ENCODE results near the gene WDR37.

The WDR37 gene

GRCh38 chr10:1100691-1101368 lies 44.6 kb downstream of the WDR37 start:
- Histone ChIP-seq H3K14ac (ENCODE audit: low read length) (no peak overlapping the region), H3K27me3 (ENCODE audit: control insufficient read depth in 3 of 3, insufficient read depth in 3 of 3, low read depth in 1 of 3, low read length in 3 of 3) (no peaks in the 10 kb centered on the region), H3K4me2 (ENCODE audit: insufficient read depth, low read length, poor library complexity, severe bottlenecking) (no peak overlapping the region), H3K4me3 (ENCODE audit: low read length in 2 of 2) (no peak overlapping the region), H3K4ac (ENCODE audit: low read length) (no peak overlapping the region), H3K9ac (ENCODE audit: low read depth, low read length, poor library complexity) (no peak overlapping the region), H2BK5ac (ENCODE audit: low read length) (no peak overlapping the region), H3K79me1 (ENCODE audit: low read depth, low read length) (no peaks in the 10 kb centered on the region), H2BK12ac (ENCODE audit: low read length) (no peak overlapping the region), H3K27ac (replicated peaks; ENCODE audit: low read length) (no peak overlapping the region), H4K8ac (ENCODE audit: low read depth, low read length) (no peak overlapping the region), H2BK120ac (ENCODE audit: low read depth, low read length) (no peak overlapping the region), H2AK5ac (ENCODE audit: low read depth, low read length) (no peak overlapping the region), H4K91ac (ENCODE audit: low read depth, low read length, poor library complexity) (no peak overlapping the region), H3K23ac (ENCODE audit: low read depth, low read length, poor library complexity) (no peak overlapping the region), H3K36me3 (replicated peaks in 1 of 2; ENCODE audit: control insufficient read depth in 2 of 2, insufficient read depth in 2 of 2, low read length in 2 of 2) (peaks cover 20 to 78% of the 10 kb centered on the region in 2 donors), H3K9me3 (replicated peaks in 1 of 2; ENCODE audit: control insufficient read depth in 2 of 2, insufficient read depth in 1 of 2, low read depth in 1 of 2, low read length in 2 of 2) (peaks cover 0 to 5% of the 10 kb centered on the region in 2 donors), H2BK15ac (ENCODE audit: low read length) (no peak overlapping the region), H3K18ac (ENCODE audit: low read length) (no peak overlapping the region), H3K4me1 (ENCODE audit: control insufficient read depth in 2 of 2, insufficient read depth in 1 of 2, low read depth in 1 of 2, low read length in 2 of 2) (peaks cover 0 to 5% of the 10 kb centered on the region in 2 donors), H2AFZ (ENCODE audit: low read length) (no peak overlapping the region)
- DNase-seq (ENCODE audit: low spot score): no peak
- no CpG with 5 or more reads among the region's 23 CpGs for WGBS, 2 donors (ENCODE audit: extremely low coverage in 2 of 2, insufficient read length in 2 of 2, insufficient replicate concordance in 1 of 2)

GRCh38 chr10:1101946-1102345 lies 45.8 kb downstream of the WDR37 start:
- Histone ChIP-seq H3K27ac (replicated peaks; ENCODE audit: low read length) (no peak overlapping the region), H3K18ac (ENCODE audit: low read length) (peak overlapping the region; percentile 85)
- WGBS, 2 donors (ENCODE audit: extremely low coverage in 2 of 2, insufficient read length in 2 of 2, insufficient replicate concordance in 1 of 2): no CpG with 5 or more reads among the region's 37 CpGs

GRCh38 chr10:1102416-1102815 lies 46.2 kb downstream of the WDR37 start:
- H3K4me1 ChIP-seq (ENCODE audit: control insufficient read depth in 2 of 2, insufficient read depth in 1 of 2, low read depth in 1 of 2, low read length in 2 of 2): peaks cover 0 to 5% of the 10 kb centered on the region in 2 donors
- H3K18ac ChIP-seq (ENCODE audit: low read length): no peak overlapping the region
- DNase-seq (ENCODE audit: low spot score): no peak
- H2AK5ac ChIP-seq (ENCODE audit: low read depth, low read length): no peak overlapping the region
- no peak overlapping the region for H2BK120ac ChIP-seq (ENCODE audit: low read depth, low read length)
- no peak overlapping the region for H2AFZ ChIP-seq (ENCODE audit: low read length)
- no peaks in the 10 kb centered on the region for H3K27me3 ChIP-seq (ENCODE audit: control insufficient read depth in 3 of 3, insufficient read depth in 3 of 3, low read depth in 1 of 3, low read length in 3 of 3)
- H3K79me1 ChIP-seq (ENCODE audit: low read depth, low read length): no peaks in the 10 kb centered on the region
- H3K4me2 ChIP-seq (ENCODE audit: insufficient read depth, low read length, poor library complexity, severe bottlenecking): no peak overlapping the region
- no peak overlapping the region for H3K9ac ChIP-seq (ENCODE audit: low read depth, low read length, poor library complexity)
- no peak overlapping the region for H4K8ac ChIP-seq (ENCODE audit: low read depth, low read length)
- H3K4ac ChIP-seq (ENCODE audit: low read length): no peak overlapping the region
- H3K14ac ChIP-seq (ENCODE audit: low read length): no peak overlapping the region
- peaks cover 0 to 5% of the 10 kb centered on the region in 2 donors for H3K9me3 ChIP-seq (replicated peaks in 1 of 2; ENCODE audit: control insufficient read depth in 2 of 2, insufficient read depth in 1 of 2, low read depth in 1 of 2, low read length in 2 of 2)
- peaks cover 17 to 78% of the 10 kb centered on the region in 2 donors for H3K36me3 ChIP-seq (replicated peaks in 1 of 2; ENCODE audit: control insufficient read depth in 2 of 2, insufficient read depth in 2 of 2, low read length in 2 of 2)
- H3K4me3 ChIP-seq (ENCODE audit: low read length in 2 of 2): no peak overlapping the region
- no peak overlapping the region for H3K23ac ChIP-seq (ENCODE audit: low read depth, low read length, poor library complexity)
- no peak overlapping the region for H2BK15ac ChIP-seq (ENCODE audit: low read length)
- no peak overlapping the region for H4K91ac ChIP-seq (ENCODE audit: low read depth, low read length, poor library complexity)
- no peak overlapping the region for H3K27ac ChIP-seq (replicated peaks; ENCODE audit: low read length)
- no peak overlapping the region for H2BK12ac ChIP-seq (ENCODE audit: low read length)
- no peak overlapping the region for H2BK5ac ChIP-seq (ENCODE audit: low read length)
- WGBS, 2 donors (ENCODE audit: extremely low coverage in 2 of 2, insufficient read length in 2 of 2, insufficient replicate concordance in 1 of 2): no CpG with 5 or more reads among the region's 7 CpGs

More at GRCh38 chr10:1101946-1102345, 45.8 kb downstream of the WDR37 start:
- peaks cover 18 to 78% of the 10 kb centered on the region in 2 donors for H3K36me3 ChIP-seq (replicated peaks in 1 of 2; ENCODE audit: control insufficient read depth in 2 of 2, insufficient read depth in 2 of 2, low read length in 2 of 2)
- no peak overlapping the region for H2BK5ac ChIP-seq (ENCODE audit: low read length)
- H3K14ac ChIP-seq (ENCODE audit: low read length): peak overlapping the region; percentile 82
- H3K79me1 ChIP-seq (ENCODE audit: low read depth, low read length): no peaks in the 10 kb centered on the region
- H4K8ac ChIP-seq (ENCODE audit: low read depth, low read length): peak overlapping the region; percentile 92
- H3K23ac ChIP-seq (ENCODE audit: low read depth, low read length, poor library complexity): peak overlapping the region; percentile 71
- peaks cover 0 to 5% of the 10 kb centered on the region in 2 donors for H3K4me1 ChIP-seq (ENCODE audit: control insufficient read depth in 2 of 2, insufficient read depth in 1 of 2, low read depth in 1 of 2, low read length in 2 of 2)
- no peak overlapping the region for H2AK5ac ChIP-seq (ENCODE audit: low read depth, low read length)
- H2BK15ac ChIP-seq (ENCODE audit: low read length): no peak overlapping the region
- DNase-seq (ENCODE audit: low spot score): no peak
- peak overlapping the region; percentile 56 for H3K4ac ChIP-seq (ENCODE audit: low read length)
- peak overlapping the region; percentile 46 for H2BK12ac ChIP-seq (ENCODE audit: low read length)
- peaks cover 0 to 5% of the 10 kb centered on the region in 2 donors for H3K9me3 ChIP-seq (replicated peaks in 1 of 2; ENCODE audit: control insufficient read depth in 2 of 2, insufficient read depth in 1 of 2, low read depth in 1 of 2, low read length in 2 of 2)
- no peak overlapping the region for H3K4me2 ChIP-seq (ENCODE audit: insufficient read depth, low read length, poor library complexity, severe bottlenecking)
- H2BK120ac ChIP-seq (ENCODE audit: low read depth, low read length): no peak overlapping the region
- H3K4me3 ChIP-seq (ENCODE audit: low read length in 2 of 2): peak overlapping the region in 1 of 2 donors; percentile 23
- peak overlapping the region; percentile 75 for H3K9ac ChIP-seq (ENCODE audit: low read depth, low read length, poor library complexity)
- no peak overlapping the region for H2AFZ ChIP-seq (ENCODE audit: low read length)
- no peak overlapping the region for H4K91ac ChIP-seq (ENCODE audit: low read depth, low read length, poor library complexity)
- H3K27me3 ChIP-seq (ENCODE audit: control insufficient read depth in 3 of 3, insufficient read depth in 3 of 3, low read depth in 1 of 3, low read length in 3 of 3): no peaks in the 10 kb centered on the region

GRCh38 chr10:1102831-1103230 lies 46.6 kb downstream of the WDR37 start:
- Histone ChIP-seq H3K27ac (replicated peaks; ENCODE audit: low read length) (no peak overlapping the region), H4K8ac (ENCODE audit: low read depth, low read length) (no peak overlapping the region), H3K79me1 (ENCODE audit: low read depth, low read length) (no peaks in the 10 kb centered on the region), H2BK15ac (ENCODE audit: low read length) (no peak overlapping the region), H3K9ac (ENCODE audit: low read depth, low read length, poor library complexity) (no peak overlapping the region), H3K14ac (ENCODE audit: low read length) (no peak overlapping the region), H2AK5ac (ENCODE audit: low read depth, low read length) (no peak overlapping the region), H3K9me3 (replicated peaks in 1 of 2; ENCODE audit: control insufficient read depth in 2 of 2, insufficient read depth in 1 of 2, low read depth in 1 of 2, low read length in 2 of 2) (peaks cover 0 to 5% of the 10 kb centered on the region in 2 donors), H2AFZ (ENCODE audit: low read length) (no peak overlapping the region), H2BK120ac (ENCODE audit: low read depth, low read length) (no peak overlapping the region), H3K4me1 (ENCODE audit: control insufficient read depth in 2 of 2, insufficient read depth in 1 of 2, low read depth in 1 of 2, low read length in 2 of 2) (peaks cover 0 to 5% of the 10 kb centered on the region in 2 donors), H3K18ac (ENCODE audit: low read length) (no peak overlapping the region), H3K4me2 (ENCODE audit: insufficient read depth, low read length, poor library complexity, severe bottlenecking) (no peak overlapping the region), H4K91ac (ENCODE audit: low read depth, low read length, poor library complexity) (no peak overlapping the region), H2BK12ac (ENCODE audit: low read length) (no peak overlapping the region), H3K4ac (ENCODE audit: low read length) (no peak overlapping the region), H3K4me3 (ENCODE audit: low read length in 2 of 2) (no peak overlapping the region), H2BK5ac (ENCODE audit: low read length) (no peak overlapping the region), H3K36me3 (replicated peaks in 1 of 2; ENCODE audit: control insufficient read depth in 2 of 2, insufficient read depth in 2 of 2, low read length in 2 of 2) (peaks cover 20 to 78% of the 10 kb centered on the region in 2 donors), H3K23ac (ENCODE audit: low read depth, low read length, poor library complexity) (no peak overlapping the region), H3K27me3 (ENCODE audit: control insufficient read depth in 3 of 3, insufficient read depth in 3 of 3, low read depth in 1 of 3, low read length in 3 of 3) (no peaks in the 10 kb centered on the region)
- WGBS, 2 donors (ENCODE audit: extremely low coverage in 2 of 2, insufficient read length in 2 of 2, insufficient replicate concordance in 1 of 2): no CpG with 5 or more reads among the region's 2 CpGs
- no peak for DNase-seq (ENCODE audit: low spot score)
